Spleen (tissue), 7 donors: ENCODE measurements around the gene TNXB.
"Not testable (repeated sequence)": the region's sequence is repeated elsewhere in the genome, so short reads cannot be mapped to it uniquely, and the experiment has no call there.

Experiments
- POLR2A ChIP-seq, 3 donors: fragments of 450-650 bp; IDR thresholded peaks; one replicate each; pipeline ENCODE4 v1.5.1; 2017; ENCODE audit warnings: antibody characterized with exemption in 3 of 3, mild to moderate bottlenecking in 1 of 3
- TF ChIP-seq, protein P1 (sequence below), 11 experiments: fragments of 200-600 bp in 7 of 11; fragments of 450-650 bp in 4 of 11; sonication (generic) in 4 of 11; IDR thresholded peaks in 8 of 11; conservative IDR thresholded peaks in 3 of 11; 1 replicate in 7 of 11; 2 replicates in 4 of 11; pipeline versions ENCODE4 v1.4.0 to v1.8.0; 2016 to 2021; ENCODE audit warnings: antibody characterized with exemption in 11 of 11, inconsistent platforms in 4 of 11, mild to moderate bottlenecking in 1 of 11
- donor health status: DM: no; HTN: no; CAD: no; lungs with moderate emphysema.
- donor health status: DM: no; HTN: no; CAD: no.
- donor health status: DM: no; HTN: no; CAD: no.

DNA sequence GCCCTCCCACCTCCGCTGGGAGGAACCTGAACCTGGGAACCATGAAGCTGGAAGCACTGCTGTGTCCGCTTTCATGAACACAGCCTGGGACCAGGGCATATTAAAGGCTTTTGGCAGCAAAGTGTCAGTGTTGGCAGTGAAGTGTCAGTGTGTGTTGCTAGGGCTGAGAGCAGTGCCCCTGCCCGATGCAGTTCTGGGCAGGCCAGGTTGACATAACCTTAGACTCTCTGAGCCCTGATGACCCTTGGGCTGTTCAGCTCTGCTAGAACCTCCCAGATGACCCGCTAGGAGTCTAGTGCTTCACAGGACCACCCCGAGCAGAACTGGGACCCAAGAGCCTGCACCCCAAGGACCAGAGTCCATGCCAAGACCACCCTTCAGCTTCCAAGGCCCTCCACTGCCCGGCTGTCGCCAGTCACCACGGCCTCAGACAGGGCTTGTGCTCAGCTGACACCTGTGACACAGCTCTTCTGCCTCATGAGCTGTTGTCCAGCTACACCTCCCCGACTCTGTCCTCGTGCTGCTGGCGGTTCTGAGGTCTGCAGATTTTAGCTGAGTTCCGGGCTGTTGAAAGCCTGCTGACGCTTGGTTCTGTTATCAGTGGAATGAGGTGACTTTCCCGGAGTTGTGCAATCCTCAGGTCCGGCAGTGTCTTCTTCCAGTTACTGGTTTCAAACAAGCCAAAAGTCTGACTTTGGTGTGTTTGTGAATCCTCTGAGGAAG, 106.4 kb downstream of the TNXB start:
- TF ChIP-seq, protein P1, sequence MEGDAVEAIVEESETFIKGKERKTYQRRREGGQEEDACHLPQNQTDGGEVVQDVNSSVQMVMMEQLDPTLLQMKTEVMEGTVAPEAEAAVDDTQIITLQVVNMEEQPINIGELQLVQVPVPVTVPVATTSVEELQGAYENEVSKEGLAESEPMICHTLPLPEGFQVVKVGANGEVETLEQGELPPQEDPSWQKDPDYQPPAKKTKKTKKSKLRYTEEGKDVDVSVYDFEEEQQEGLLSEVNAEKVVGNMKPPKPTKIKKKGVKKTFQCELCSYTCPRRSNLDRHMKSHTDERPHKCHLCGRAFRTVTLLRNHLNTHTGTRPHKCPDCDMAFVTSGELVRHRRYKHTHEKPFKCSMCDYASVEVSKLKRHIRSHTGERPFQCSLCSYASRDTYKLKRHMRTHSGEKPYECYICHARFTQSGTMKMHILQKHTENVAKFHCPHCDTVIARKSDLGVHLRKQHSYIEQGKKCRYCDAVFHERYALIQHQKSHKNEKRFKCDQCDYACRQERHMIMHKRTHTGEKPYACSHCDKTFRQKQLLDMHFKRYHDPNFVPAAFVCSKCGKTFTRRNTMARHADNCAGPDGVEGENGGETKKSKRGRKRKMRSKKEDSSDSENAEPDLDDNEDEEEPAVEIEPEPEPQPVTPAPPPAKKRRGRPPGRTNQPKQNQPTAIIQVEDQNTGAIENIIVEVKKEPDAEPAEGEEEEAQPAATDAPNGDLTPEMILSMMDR (IDR thresholded peaks at IDR 0.05 in 8 of 11, conservative IDR thresholded peaks at IDR 0.05 in 3 of 11): not testable (repeated sequence)
- TF ChIP-seq POLR2A (IDR thresholded peaks at IDR 0.05): not testable (repeated sequence)
